Measurements from ENCODE around the gene DYNLT5. TPM values are rescaled to one million over a fixed set of nuclear protein-coding genes. Genes with fewer than 3 reads are reported as not detected.

DYNLT5 gene
- total RNA-seq, 1 experiment from 2014 or later = not detected

DNA sequence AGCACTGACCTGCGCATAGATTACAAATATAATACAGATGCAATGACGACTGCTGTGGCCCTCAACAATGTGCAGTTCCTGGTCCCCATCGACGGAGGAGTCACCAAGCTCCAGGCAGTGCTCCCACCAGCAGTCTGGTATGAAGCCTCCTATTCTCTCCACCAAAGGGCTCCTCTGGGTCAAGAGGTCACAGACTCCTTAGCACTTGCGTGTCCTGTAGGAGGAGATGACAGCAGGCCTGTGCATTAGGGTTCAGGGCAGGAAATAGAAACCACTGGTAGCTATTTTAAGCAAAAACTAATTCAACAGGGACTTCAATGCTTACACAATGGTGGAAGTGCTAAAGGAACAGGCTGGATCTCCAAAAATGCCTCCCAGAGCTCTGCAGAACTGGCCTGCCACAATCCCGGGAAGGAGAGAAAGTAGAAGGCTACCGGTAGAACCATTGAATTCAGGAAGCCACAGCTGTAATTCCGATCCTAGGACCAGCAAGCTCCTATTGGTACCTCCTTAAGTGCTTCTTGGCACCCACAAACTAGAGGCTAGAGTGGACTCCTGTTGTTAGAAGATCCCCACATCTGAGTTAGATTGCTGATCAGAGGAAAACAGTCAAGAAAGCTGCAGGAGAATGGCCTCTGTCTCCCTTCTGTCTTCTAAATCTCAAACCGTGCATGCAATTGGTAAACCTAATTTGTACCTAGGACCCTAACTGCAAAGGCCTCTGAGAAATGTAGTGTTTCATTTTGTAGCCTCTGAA lies 12.7 kb upstream of the DYNLT5 start:
- no peak for DNase-seq (ENCODE audit: low read depth)
- in situ Hi-C loops (cut with HindIII; ENCODE audit: low pct_unique_long_range_greater_than_20kb, low sequenced_read_pairs) = no loop called here

- in situ Hi-C loops (cut with HindIII; ENCODE audit: low pct_unique_long_range_greater_than_20kb, low sequenced_read_pairs) = no loop called here
- no peak for DNase-seq (ENCODE audit: low read depth)
These were observed 6.8 kb upstream of the DYNLT5 start for GRCh38 chr1:66745451-66745850.

- in situ Hi-C loops (cut with HindIII; ENCODE audit: low pct_unique_long_range_greater_than_20kb, low sequenced_read_pairs) = no loop called here
- no peak for DNase-seq (ENCODE audit: low read depth)
These were observed 4.8 kb upstream of the DYNLT5 start for GRCh38 chr1:66747501-66747900.

GRCh38 chr1:66750577-66750976 lies 1.7 kb upstream of the DYNLT5 start:
- in situ Hi-C loops (cut with HindIII; ENCODE audit: low pct_unique_long_range_greater_than_20kb, low sequenced_read_pairs) = no loop called here
- no peak for DNase-seq (ENCODE audit: low read depth)

- DNase-seq (ENCODE audit: low read depth) = no peak
- in situ Hi-C loops (cut with HindIII; ENCODE audit: low pct_unique_long_range_greater_than_20kb, low sequenced_read_pairs) = no loop called here
These were observed 1.1 kb upstream of the DYNLT5 start for GRCh38 chr1:66751160-66751559.

DNA sequence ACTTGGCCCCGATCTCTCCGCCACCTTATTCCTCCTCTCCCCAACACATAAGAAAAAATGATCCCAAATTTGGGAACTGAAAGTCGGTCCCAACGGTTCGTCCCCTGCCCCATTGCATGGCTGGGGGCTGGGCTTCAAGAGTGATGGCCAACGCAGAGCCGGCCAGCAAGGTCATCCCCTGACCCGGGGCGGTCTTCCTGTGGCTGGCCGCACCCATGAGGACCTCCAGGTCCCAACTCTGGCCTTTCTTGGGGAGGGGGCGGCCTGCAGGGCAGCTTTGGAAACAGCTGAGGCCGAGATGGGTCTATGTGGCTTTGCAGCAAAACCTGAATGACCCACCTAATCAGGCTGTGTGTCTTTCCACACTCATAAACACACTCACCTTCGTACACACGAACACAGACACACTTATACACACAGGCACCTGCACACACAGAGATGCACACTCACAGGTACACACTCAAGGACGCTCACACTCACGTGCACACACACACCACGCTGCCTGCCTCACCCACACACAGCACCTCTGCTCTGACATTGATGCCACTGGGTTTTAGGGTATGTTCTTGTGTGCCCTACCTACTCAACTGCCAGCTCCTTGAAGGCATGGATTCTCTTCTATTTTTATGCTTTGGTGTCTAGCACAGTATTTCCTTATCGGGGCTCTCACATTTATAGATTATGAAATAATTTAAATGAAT lies 562 bp downstream of the DYNLT5 start:
- in situ Hi-C loops (cut with HindIII; ENCODE audit: low pct_unique_long_range_greater_than_20kb, low sequenced_read_pairs) = no loop called here
- no peak for DNase-seq (ENCODE audit: low read depth)

GRCh38 chr1:66757722-66758240 lies 5.5 kb downstream of the DYNLT5 start:
- in situ Hi-C loops (cut with HindIII; ENCODE audit: low pct_unique_long_range_greater_than_20kb, low sequenced_read_pairs) = no loop called here
- DNase-seq (ENCODE audit: low read depth) = no peak

DNA sequence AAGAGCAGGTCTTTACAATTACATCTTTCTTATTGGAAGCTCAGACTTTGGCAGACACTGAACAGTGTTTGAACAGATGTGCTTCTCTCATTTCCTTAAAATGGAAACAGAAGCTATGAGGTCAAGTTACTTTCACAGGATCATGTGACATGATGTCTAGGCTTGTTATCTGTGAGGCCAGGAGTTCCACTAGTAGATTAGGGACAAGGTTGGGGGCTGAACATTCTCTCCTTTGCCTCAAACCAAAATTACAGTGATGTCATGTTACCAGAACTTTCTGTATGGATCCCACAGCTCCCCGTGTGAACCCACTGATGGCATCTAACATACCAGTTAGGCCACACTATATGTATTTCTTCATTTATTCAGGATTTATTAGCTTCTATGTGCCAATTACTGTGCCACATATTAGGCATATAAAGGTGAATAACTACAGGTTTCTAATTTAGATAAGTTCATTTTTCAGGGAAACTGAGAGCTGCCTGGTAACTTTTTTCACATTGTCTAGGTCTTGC lies 6.0 kb downstream of the DYNLT5 start:
- in situ Hi-C loops (cut with HindIII; ENCODE audit: low pct_unique_long_range_greater_than_20kb, low sequenced_read_pairs) = no loop called here
- DNase-seq (ENCODE audit: low read depth) = no peak

GRCh38 chr1:66760506-66760905 lies 8.2 kb downstream of the DYNLT5 start:
- no peak for DNase-seq (ENCODE audit: low read depth)
- in situ Hi-C loops (cut with HindIII; ENCODE audit: low pct_unique_long_range_greater_than_20kb, low sequenced_read_pairs) = no loop called here

DNA sequence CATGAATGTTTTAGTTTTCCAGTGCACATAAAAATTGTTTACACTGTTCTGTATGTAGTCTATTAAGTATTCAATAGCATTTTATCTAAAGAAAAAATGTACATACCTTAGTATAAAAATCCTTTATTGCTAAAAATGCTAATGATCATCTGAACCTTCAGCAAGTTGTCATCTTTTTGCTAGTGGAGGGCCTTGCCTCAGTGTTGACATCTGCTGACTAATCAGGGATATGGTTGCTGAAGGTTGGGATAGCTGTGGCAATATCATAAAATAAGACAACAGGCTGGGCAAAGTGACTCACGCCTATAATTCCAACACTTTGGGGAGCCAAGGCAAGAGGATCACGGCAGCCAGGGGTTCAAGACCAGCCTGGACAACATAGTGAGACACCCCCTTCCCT lies 9.0 kb downstream of the DYNLT5 start:
- DNase-seq (ENCODE audit: low read depth) = no peak
- in situ Hi-C loops (cut with HindIII; ENCODE audit: low pct_unique_long_range_greater_than_20kb, low sequenced_read_pairs) = no loop called here

- peak; percentile 21 for DNase-seq (ENCODE audit: low read depth)
- in situ Hi-C loops (cut with HindIII; ENCODE audit: low pct_unique_long_range_greater_than_20kb, low sequenced_read_pairs) = no loop called here
These were observed 12.8 kb downstream of the DYNLT5 start for GRCh38 chr1:66764994-66765578.

DNA sequence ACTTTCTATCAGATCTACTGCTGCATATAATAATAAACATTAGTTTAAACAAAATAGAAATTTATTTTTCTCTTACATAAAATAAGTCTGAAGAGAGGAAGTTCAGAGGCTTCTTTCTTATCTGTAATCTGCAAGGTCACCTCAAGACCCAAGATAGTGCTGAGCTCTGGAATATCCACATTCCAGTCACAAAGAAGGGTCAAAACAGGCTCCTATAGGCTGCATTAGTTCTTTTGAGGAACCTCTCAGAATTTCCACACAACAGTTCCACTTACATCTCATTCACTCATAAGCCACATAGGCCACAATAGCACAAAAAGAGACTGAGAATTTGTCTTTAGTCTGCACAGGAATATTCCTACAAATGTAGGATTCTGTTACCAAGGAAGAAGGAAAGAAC lies 15.4 kb downstream of the DYNLT5 start:
- in situ Hi-C loops (cut with HindIII; ENCODE audit: low pct_unique_long_range_greater_than_20kb, low sequenced_read_pairs) = no loop called here
- DNase-seq (ENCODE audit: low read depth) = no peak

DNA sequence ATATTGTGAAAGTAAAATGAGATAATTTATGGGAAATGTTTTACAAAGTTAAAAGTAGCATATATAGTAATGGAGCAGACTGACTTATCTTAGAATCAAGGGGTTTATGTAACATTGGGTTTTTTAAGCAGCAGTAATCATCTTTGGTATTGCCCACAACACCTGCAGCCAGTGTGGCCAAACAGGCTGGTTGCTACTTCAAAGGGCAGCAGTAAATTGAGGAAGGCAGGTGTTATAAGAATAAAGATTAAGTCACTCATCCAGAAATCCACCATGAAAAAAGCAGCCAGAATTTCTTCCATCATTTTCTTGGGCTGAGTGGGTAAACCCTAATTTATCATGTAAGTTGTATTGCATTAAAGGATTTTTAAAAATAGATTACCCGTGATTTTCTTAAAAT lies 16.7 kb downstream of the DYNLT5 start:
- DNase-seq (ENCODE audit: low read depth) = no peak
- in situ Hi-C loops (cut with HindIII; ENCODE audit: low pct_unique_long_range_greater_than_20kb, low sequenced_read_pairs) = no loop called here

GRCh38 chr1:66769512-66770229 lies 17.4 kb downstream of the DYNLT5 start:
- in situ Hi-C loops (cut with HindIII; ENCODE audit: low pct_unique_long_range_greater_than_20kb, low sequenced_read_pairs) = no loop called here
- DNase-seq (ENCODE audit: low read depth) = no peak

GRCh38 chr1:66770240-66770639 lies 18.0 kb downstream of the DYNLT5 start:
- no peak for DNase-seq (ENCODE audit: low read depth)
- in situ Hi-C loops (cut with HindIII; ENCODE audit: low pct_unique_long_range_greater_than_20kb, low sequenced_read_pairs) = no loop called here

DNA sequence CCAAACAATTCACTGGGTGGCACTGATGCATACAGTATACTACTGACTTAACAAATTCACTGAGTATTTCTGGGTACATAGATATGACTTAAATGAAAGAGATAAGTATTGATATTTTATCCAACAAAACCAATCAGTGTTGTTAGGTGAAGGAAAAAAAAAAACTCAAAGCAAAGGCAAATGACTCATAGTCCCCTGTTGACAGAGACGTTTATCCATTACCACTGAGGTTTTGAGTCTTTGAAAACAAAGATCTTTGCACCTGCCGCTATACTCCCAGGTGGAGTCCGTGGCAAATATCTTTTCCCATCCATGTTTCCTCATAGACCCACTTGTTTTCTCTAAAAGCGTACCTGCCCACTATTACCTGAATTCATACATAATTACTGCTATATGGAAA lies 18.4 kb downstream of the DYNLT5 start:
- in situ Hi-C loops (cut with HindIII; ENCODE audit: low pct_unique_long_range_greater_than_20kb, low sequenced_read_pairs) = no loop called here
- no peak for DNase-seq (ENCODE audit: low read depth)

DNA sequence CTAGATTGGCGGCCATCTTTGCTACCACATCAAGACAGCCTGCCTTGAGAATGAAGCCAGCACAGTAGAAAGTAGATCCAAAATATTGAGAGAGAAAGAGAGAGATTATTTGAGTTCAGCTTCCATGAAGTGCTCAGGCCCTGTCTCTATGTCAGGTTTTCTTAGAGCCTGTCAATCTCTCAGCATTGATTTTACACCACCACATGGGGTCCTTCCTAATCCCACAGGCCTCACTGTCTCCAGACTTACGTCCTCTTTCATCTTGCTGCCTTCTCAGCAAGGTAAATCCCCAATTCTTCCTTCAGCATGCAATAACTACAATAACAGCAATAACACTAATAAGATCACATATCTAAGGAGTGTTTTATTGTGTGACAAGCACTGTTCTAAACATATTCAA lies 21.0 kb downstream of the DYNLT5 start:
- no peak for DNase-seq (ENCODE audit: low read depth)
- in situ Hi-C loops (cut with HindIII; ENCODE audit: low pct_unique_long_range_greater_than_20kb, low sequenced_read_pairs) = no loop called here

DNA sequence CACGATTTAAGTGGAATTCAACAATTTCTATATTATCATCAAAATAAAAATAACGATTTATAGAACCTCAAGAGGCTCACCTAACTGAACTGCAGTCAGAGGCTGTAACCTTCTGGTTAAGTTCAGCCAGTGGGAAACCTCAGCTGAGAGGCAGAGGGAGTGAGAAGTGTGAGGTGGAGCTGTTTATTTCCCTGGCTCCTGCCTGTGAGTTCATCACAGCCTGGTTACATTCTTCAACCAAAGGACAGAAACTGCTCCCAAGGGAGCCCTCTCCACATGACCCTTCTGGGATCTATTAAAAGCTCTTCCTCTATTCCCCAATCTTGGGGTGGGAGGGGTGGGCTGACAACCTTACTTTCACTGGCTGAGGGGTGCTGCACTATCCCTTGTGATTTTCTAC lies 22.2 kb downstream of the DYNLT5 start:
- in situ Hi-C loops (cut with HindIII; ENCODE audit: low pct_unique_long_range_greater_than_20kb, low sequenced_read_pairs) = no loop called here
- no peak for DNase-seq (ENCODE audit: low read depth)

- in situ Hi-C loops (cut with HindIII; ENCODE audit: low pct_unique_long_range_greater_than_20kb, low sequenced_read_pairs) = no loop called here
- no peak for DNase-seq (ENCODE audit: low read depth)
These were observed 23.4 kb downstream of the DYNLT5 start for GRCh38 chr1:66775646-66776045.
